Stomach (tissue), 9 donors: ENCODE results near the gene TEKT2. TPM values are rescaled to one million over a fixed set of nuclear protein-coding genes. Genes with fewer than 3 reads are reported as not detected.

Experiments used
- DNase-seq, 2 donors: peaks; one replicate each; pipeline versions ENCODE4 v3.0.0 to v3.0.0-alpha.2; 2013 to 2019
- H3K27ac ChIP-seq, 5 donors: fragments of 200-600 bp in 4 of 5; sonication (generic) in 4 of 5; one replicate each; pipeline ENCODE4 v1.5.1; 2013 to 2019; ENCODE audit warnings: mild to moderate bottlenecking in 1 of 5, moderate library complexity in 1 of 5
- H3K27me3 ChIP-seq, 3 donors: fragments of 200-600 bp; sonication (generic); one replicate each; pipeline ENCODE4 v1.5.1; 2017 to 2019; ENCODE audit warnings: mixed run types in 1 of 3
- H3K36me3 ChIP-seq, 4 donors: fragments of 200-600 bp; sonication (generic); 1 replicate in 3 of 4; 2 replicates in 1 of 4; pipeline ENCODE4 v1.5.1; 2016 to 2019
- H3K4me1 ChIP-seq, 4 donors: fragments of 200-600 bp; sonication (generic); one replicate each; pipeline ENCODE4 v1.5.1; 2016 to 2019
- H3K4me3 ChIP-seq, 4 donors: fragments of 200-600 bp; sonication (generic) in 3 of 4; one replicate each; pipeline ENCODE4 v1.5.1; 2016 to 2019; ENCODE audit warnings: mild to moderate bottlenecking in 1 of 4
- H3K9me3 ChIP-seq, 4 donors: fragments of 200-600 bp; sonication (generic); one replicate each; pipeline ENCODE4 v1.5.1; 2016 to 2019
- EP300 ChIP-seq: sonication (generic); formaldehyde crosslinking; IDR thresholded peaks from one replicate; pipeline ENCODE4 v1.6.1; 2017; ENCODE audit warnings: antibody characterized with exemption
- POLR2A ChIP-seq, 4 donors: fragments of 450-650 bp; IDR thresholded peaks; one replicate each; pipeline ENCODE4 v1.6.1; 2016; ENCODE audit warnings: antibody characterized with exemption in 4 of 4, control low read depth in 2 of 4, mild to moderate bottlenecking in 1 of 4, moderate library complexity in 1 of 4
- POLR2AphosphoS5 ChIP-seq, 3 donors: sonication (generic); formaldehyde crosslinking; IDR thresholded peaks; one replicate each; pipeline ENCODE4 v1.6.1; 2016; ENCODE audit warnings: antibody characterized with exemption in 3 of 3
- WGBS, 5 donors: extraction: QIAGEN DNeasy Blood & Tissue Kit in 3 of 5; methylation state at CpG; one replicate each; pipeline versions ENCODE4 v1.1.5 to v1.1.7; 2013 to 2018; 5-methylcytosine and 5-hydroxymethylcytosine counted together
- intact Hi-C: fragments of 100-400 bp; cut with DNase I; formaldehyde crosslinking; loops from one replicate; pipeline ENCODE4 v1.15.1; 2023; ENCODE audit warnings: low total_unique reads
- polyA plus RNA-seq, 3 donors: library from polyadenylated mRNA; stranded (reverse); fragments of 200-250 nt; gene quantifications; one replicate each; pipeline ENCODE4 v1.2.3, GENCODE V29; 2013
- total RNA-seq, 5 donors: library from RNA; depleted of rRNA; stranded (reverse); fragments of >200 nt; gene quantifications; one replicate each; pipeline versions ENCODE4 v1.1.0 to v1.2.3, GENCODE V29; 2014 to 2016
- TF ChIP-seq, protein P1 (sequence below), 7 experiments: fragments of 450-650 bp in 4 of 7; fragments of 200-600 bp in 3 of 7; sonication (generic) in 3 of 7; IDR thresholded peaks; one replicate each; pipeline ENCODE4 v1.5.1; 2016 to 2019; ENCODE audit warnings: antibody characterized with exemption in 7 of 7, control low read depth in 2 of 7, mild to moderate bottlenecking in 1 of 7
- donor health status: healthy with polysubstance abuse.
- donor health status: Bipolar disorder and iron deficiency.
- donor health status: healthy.

The TEKT2 gene
- total and polyA plus RNA-seq, 8 donors: 0.25 to 0.76 (median 0.60) TPM; not detected in 5

GRCh38 chr1:36097693-36098585 is 14.0 kb downstream of the TEKT2 start:
- Histone ChIP-seq H3K4me3 (no peak overlapping the region), H3K4me1 (peaks cover 10 to 48% (median 20%) of the 10 kb centered on the region in 4 donors), H3K36me3 (peaks cover 15 to 43% (median 37%) of the 10 kb centered on the region in 4 donors), H3K27me3 (no peaks in the 10 kb centered on the region), H3K27ac (peak overlapping the region in 1 of 5 donors; percentile 35), H3K9me3 (no peaks in the 10 kb centered on the region)
- DNase-seq: no peak
- no peak for TF ChIP-seq EP300
- TF ChIP-seq POLR2AphosphoS5 (IDR thresholded peaks at IDR 0.05): no peak
- no peak for TF ChIP-seq POLR2A (IDR thresholded peaks at IDR 0.05)
- TF ChIP-seq, protein P1, sequence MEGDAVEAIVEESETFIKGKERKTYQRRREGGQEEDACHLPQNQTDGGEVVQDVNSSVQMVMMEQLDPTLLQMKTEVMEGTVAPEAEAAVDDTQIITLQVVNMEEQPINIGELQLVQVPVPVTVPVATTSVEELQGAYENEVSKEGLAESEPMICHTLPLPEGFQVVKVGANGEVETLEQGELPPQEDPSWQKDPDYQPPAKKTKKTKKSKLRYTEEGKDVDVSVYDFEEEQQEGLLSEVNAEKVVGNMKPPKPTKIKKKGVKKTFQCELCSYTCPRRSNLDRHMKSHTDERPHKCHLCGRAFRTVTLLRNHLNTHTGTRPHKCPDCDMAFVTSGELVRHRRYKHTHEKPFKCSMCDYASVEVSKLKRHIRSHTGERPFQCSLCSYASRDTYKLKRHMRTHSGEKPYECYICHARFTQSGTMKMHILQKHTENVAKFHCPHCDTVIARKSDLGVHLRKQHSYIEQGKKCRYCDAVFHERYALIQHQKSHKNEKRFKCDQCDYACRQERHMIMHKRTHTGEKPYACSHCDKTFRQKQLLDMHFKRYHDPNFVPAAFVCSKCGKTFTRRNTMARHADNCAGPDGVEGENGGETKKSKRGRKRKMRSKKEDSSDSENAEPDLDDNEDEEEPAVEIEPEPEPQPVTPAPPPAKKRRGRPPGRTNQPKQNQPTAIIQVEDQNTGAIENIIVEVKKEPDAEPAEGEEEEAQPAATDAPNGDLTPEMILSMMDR (IDR thresholded peaks at IDR 0.05): no peak
- intact Hi-C loops: loop anchor here (5.0 kb wide), 1 partner anchor 39 kb away; no protein-coding TSS in a partner anchor
- 81 to 91% (median 87%) methylated on average over 26 to 33 of the region's 33 CpGs for WGBS, 5 donors

DNA sequence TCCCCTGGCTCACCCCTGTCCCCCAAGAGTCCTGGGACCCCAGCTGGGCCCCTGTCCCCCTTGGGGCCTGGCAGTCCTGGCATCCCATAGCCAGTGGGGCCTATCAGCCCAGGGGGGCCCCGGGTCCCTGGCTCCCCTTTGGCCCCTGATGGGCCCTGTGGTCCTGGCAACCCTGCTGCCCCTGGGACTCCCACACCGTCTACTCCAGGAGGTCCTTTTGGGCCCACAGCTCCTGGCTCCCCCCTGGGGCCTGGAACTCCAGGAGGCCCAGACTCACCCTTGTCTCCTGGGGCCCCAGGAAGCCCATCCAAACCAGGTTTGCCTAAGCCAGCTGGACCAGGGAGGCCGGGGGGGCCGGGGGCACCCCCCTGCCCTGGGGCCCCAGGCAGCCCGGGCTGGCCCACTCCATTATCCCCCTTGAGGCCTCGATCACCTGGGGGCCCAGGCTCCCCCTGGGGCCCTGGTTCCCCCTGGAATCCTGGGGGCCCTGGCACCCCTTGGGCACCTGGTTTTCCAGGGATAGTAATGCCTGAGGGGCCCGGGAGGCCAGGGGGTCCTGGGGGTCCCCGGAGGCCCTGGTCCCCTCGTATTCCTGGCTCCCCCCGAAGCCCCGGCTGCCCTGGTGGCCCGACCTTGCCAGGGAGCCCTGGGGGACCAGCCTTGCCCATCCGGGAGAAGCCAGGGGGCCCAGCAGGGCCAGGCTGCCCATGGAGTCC is 14.9 kb downstream of the TEKT2 start:
- 79 to 89% (median 85%) methylated on average over 7 to 13 of the region's 13 CpGs for WGBS, 5 donors
- peaks cover 6 to 34% (median 28%) of the 10 kb centered on the region in 4 donors for H3K36me3 ChIP-seq
- H3K27me3 ChIP-seq: no peaks in the 10 kb centered on the region
- H3K27ac ChIP-seq: peak overlapping the region in 2 of 5 donors; percentile 35 to 49
- H3K4me3 ChIP-seq: no peak overlapping the region
- no peak for DNase-seq
- intact Hi-C loops: loop anchor here (5.0 kb wide), 1 partner anchor 38 kb away; no protein-coding TSS in a partner anchor
- no peak for TF ChIP-seq POLR2A (IDR thresholded peaks at IDR 0.05)
- H3K4me1 ChIP-seq: peaks cover 10 to 40% (median 16%) of the 10 kb centered on the region in 4 donors
- H3K9me3 ChIP-seq: no peaks in the 10 kb centered on the region

DNA sequence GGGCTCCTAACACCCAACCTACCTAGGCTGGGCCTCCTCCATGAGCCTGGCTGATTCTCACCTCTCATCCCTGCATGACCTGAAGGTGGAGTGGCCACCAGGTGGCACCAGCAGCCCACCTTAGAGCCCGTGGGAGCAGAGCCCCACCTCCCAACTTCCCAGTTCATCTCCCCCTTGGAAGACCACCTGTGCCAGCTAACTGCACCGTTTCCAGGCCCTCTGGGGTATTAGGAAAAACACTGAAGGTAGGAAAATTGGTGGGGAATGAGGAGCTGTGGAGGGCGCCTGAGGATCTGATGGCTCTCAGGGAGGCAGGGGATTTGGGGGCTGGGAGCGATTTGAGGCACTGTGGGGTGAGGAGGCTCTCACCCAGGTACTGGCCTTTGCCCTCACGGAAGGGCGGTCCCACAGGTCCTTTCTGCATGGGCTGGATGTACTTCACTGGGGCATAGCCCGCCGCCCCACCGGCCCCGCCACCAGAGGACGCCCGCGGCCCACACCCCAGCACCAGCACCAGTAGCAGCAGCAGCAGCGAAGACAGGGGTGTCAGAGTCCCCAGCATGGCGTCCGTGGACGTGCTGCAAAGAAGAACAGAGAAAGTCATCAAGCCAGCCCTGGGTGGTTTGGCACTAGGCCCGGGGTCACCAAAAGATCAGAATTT is 15.9 kb downstream of the TEKT2 start:
- Histone ChIP-seq H3K36me3 (peaks cover 0 to 24% (median 18%) of the 10 kb centered on the region in 4 donors), H3K4me3 (peak overlapping the region in 1 of 4 donors; percentile 4), H3K4me1 (peaks cover 10 to 33% (median 16%) of the 10 kb centered on the region in 4 donors), H3K27me3 (no peaks in the 10 kb centered on the region), H3K9me3 (no peaks in the 10 kb centered on the region), H3K27ac (peak overlapping the region in 3 of 5 donors; percentile 17 to 49 (median 35))
- intact Hi-C loops: loop anchor here (5.0 to 10.0 kb wide), 2 partner anchors 37 to 315 kb away; no protein-coding TSS in a partner anchor
- peak; percentile 83 to 90 for DNase-seq
- 8 to 25% (median 22%) methylated on average over 17 to 18 of the region's 18 CpGs for WGBS, 5 donors
- TF ChIP-seq, protein P1 (IDR thresholded peaks at IDR 0.05): peak in 5 of 7 experiments; percentile 58 to 90 (median 80)
- TF ChIP-seq POLR2A (IDR thresholded peaks at IDR 0.05): no peak
- no peak for TF ChIP-seq EP300
- peak in 2 of 3 donors; percentile 16 to 46 for TF ChIP-seq POLR2AphosphoS5 (IDR thresholded peaks at IDR 0.05)

- 43 to 70% (median 47%) methylated on average over 6 of the region's 6 CpGs for WGBS, 5 donors
- Histone ChIP-seq H3K27ac (peak overlapping the region in 1 of 5 donors; percentile 17), H3K36me3 (peaks cover 0 to 18% (median 14%) of the 10 kb centered on the region in 4 donors), H3K27me3 (no peaks in the 10 kb centered on the region), H3K4me1 (peaks cover 10 to 28% (median 16%) of the 10 kb centered on the region in 4 donors), H3K9me3 (no peaks in the 10 kb centered on the region), H3K4me3 (peak overlapping the region in 1 of 4 donors; percentile 4)
- intact Hi-C loops: loop anchor here (10.0 kb wide), 1 partner anchor 314 kb away; no protein-coding TSS in a partner anchor
- TF ChIP-seq EP300 (no peak), POLR2A (IDR thresholded peaks at IDR 0.05) (no peak), POLR2AphosphoS5 (IDR thresholded peaks at IDR 0.05) (no peak)
- TF ChIP-seq, protein P1 (IDR thresholded peaks at IDR 0.05): no peak
- no peak for DNase-seq
Observed at GRCh38 chr1:36100376-36100775, 16.5 kb downstream of the TEKT2 start.
